Endothelial cell (in vitro differentiated cells): ENCODE results near the gene SPIB. TPM values are rescaled to one million over a fixed set of nuclear protein-coding genes. Genes with fewer than 3 reads are reported as not detected.

Experiments used
- DNase-seq: peaks from one replicate; pipeline ENCODE4 v3.0.0; 2021; ENCODE audit warnings: low spot score
- H3K27ac Mint-ChIP-seq: one replicate; pipeline ENCODE4 v1.8.0; 2021; ENCODE audit warnings: mixed read lengths, inconsistent platforms; ENCODE audit not compliant: unreplicated experiment
- H3K27me3 Mint-ChIP-seq: one replicate; pipeline ENCODE4 v1.8.0; 2021; ENCODE audit warnings: mild to moderate bottlenecking, moderate library complexity, mixed read lengths, inconsistent platforms; ENCODE audit not compliant: unreplicated experiment
- H3K36me3 Mint-ChIP-seq: one replicate; pipeline ENCODE4 v1.8.0; 2021; ENCODE audit warnings: mild to moderate bottlenecking, low read depth, mixed read lengths, inconsistent platforms; ENCODE audit not compliant: unreplicated experiment
- H3K4me1 Mint-ChIP-seq: one replicate; pipeline ENCODE4 v1.8.0; 2021; ENCODE audit warnings: mild to moderate bottlenecking, mixed read lengths, inconsistent platforms; ENCODE audit not compliant: unreplicated experiment
- H3K4me3 Mint-ChIP-seq: one replicate; pipeline ENCODE4 v1.8.0; 2021; ENCODE audit warnings: mild to moderate bottlenecking, mixed read lengths, inconsistent platforms; ENCODE audit not compliant: unreplicated experiment
- H3K9me3 Mint-ChIP-seq: one replicate; pipeline ENCODE4 v1.8.0; 2021; ENCODE audit warnings: mixed read lengths, inconsistent platforms; ENCODE audit not compliant: unreplicated experiment
- CTCF ChIP-seq: fragments of 200-600 bp; sonication (generic); IDR thresholded peaks from one replicate; pipeline ENCODE4 v1.5.0; 2021; ENCODE audit warnings: antibody characterized with exemption; ENCODE audit not compliant: unreplicated experiment
- total RNA-seq: library from RNA; stranded (reverse); fragmentation: NEBNext Ultra II Directional; extraction: Animal tissue kit (Norgen Biotek cat#: 25700); gene quantifications from one replicate; pipeline ENCODE4 v1.2.1, GENCODE V29; 2021; ENCODE audit not compliant: unreplicated experiment

SPIB gene
- total RNA-seq, 1 donor from 2014 or later = not detected

GRCh38 chr19:50431343-50432220, 12.8 kb downstream of the SPIB start:
- peak overlapping the region; percentile 89 for H3K4me3 Mint-ChIP-seq
- peaks cover 4% of the 10 kb centered on the region for H3K4me1 Mint-ChIP-seq
- DNase-seq = peak; percentile 94
- peaks cover 12% of the 10 kb centered on the region for H3K27me3 Mint-ChIP-seq
- H3K36me3 Mint-ChIP-seq = no peaks in the 10 kb centered on the region
- H3K9me3 Mint-ChIP-seq = peaks cover 4% of the 10 kb centered on the region
- peak overlapping the region; percentile 86 for H3K27ac Mint-ChIP-seq
- no peak for TF ChIP-seq CTCF

DNA sequence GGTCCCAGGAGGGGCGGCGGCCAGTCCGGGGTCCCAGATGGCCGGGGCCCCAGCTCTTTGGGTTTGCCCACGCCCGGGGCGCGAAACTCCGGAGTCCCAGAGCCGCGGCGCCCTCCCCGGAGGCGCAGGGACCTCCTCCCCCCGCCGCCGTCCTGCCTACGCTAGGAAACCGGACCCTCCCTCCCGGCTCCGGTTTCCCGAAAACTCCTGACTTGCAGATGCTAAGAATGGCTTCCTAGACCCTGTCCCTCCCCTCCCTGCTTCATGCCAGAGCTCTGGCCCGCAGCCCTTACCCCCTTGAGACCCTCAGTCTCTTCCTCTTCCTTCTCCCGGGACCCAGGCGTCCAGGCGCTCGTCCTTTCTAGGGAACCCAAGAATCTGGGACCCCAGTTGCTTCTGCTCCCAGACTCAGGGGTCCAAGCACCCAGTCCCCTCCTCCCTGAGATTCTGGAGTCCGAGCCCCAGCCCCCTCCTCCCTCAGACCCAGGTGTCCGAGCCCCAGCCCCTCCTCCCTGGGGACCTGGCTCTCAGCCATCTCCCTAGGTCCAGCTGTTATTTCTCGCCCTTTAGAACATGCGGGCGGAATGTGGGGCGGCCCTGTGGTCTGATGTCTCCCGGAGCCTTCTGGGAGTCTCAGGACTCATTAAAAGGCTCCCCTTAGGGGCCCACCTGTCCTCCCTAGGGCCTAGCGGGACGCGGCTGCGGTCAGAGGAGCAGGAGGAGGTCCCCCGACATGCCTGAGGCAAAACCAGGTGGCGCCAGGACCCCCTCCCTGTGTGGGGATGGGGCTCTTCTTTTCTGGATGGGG, 13.7 kb downstream of the SPIB start, which contains the start of gene MYBPC2:
Gene MYBPC2, plus strand, starts transcription at position 672 of the 808 bp plus-strand sequence. Its CDS starts 62 bp downstream, at position 734.
- TF ChIP-seq CTCF = no peak
- peak; percentile 38 for DNase-seq
- no peaks in the 10 kb centered on the region for H3K36me3 Mint-ChIP-seq
- peak within 1 kb of the TSS; percentile 86 for H3K27ac Mint-ChIP-seq
- peak within 1 kb of the TSS; percentile 89 for H3K4me3 Mint-ChIP-seq
- peaks cover 14% of the 10 kb centered on the region for H3K27me3 Mint-ChIP-seq
- peaks cover 4% of the 10 kb centered on the region for H3K9me3 Mint-ChIP-seq
- peaks cover 4% of the 10 kb centered on the region for H3K4me1 Mint-ChIP-seq

DNA sequence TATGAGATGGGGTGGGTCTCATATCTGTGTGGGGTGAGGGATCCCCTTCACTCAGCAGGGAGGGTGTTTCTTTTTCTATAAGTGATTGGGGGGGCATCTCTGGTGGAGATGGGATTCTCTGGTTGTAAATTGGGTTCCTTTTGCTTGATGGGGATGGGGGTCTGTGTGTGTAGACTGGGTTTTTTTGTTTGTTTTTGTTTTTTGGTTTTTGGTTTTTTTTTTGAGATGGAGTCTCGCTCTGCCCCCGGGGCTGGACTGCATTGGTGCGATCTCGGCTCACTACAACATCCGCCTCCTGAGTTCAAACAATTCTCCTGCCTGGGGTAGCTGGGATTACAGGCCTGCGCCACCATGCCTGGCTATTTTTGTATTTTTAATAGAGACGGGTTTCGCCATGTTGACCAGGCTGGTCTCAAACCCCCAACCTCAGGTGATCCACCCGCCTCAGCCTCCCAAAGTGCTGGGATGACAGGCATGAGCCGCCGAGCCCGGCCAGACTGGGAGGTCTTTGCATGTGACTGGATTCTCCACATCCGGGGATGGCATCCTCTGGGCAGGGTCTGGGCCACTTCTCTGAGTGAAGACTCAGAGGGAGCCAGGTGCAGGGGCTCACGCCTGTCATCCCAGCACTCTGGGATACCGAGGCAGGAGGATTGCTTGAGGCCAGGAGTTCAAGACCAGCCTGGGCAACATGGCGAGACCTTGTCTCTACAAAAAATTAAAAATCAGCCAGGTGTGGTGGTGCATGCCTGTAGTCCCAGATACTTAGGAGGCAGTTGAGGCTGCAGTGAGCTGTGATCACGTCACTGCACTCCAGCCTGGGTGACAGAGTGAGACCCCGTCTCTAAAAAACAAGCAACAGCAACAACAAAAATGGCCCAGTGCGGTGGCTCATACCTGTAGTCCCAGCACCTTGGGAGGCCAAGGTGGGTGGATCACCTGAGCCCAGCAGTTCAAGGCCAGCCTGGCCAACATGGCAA, 14.8 kb downstream of the SPIB start:
- peaks cover 7% of the 10 kb centered on the region for H3K9me3 Mint-ChIP-seq
- no peak for DNase-seq
- H3K27ac Mint-ChIP-seq = no peak overlapping the region
- TF ChIP-seq CTCF = no peak
- no peaks in the 10 kb centered on the region for H3K36me3 Mint-ChIP-seq
- peaks cover 14% of the 10 kb centered on the region for H3K27me3 Mint-ChIP-seq
- peaks cover 4% of the 10 kb centered on the region for H3K4me1 Mint-ChIP-seq
- H3K4me3 Mint-ChIP-seq = peak overlapping the region; percentile 83

- no peak overlapping the region for H3K27ac Mint-ChIP-seq
- peaks cover 13% of the 10 kb centered on the region for H3K9me3 Mint-ChIP-seq
- TF ChIP-seq CTCF = no peak
- H3K4me1 Mint-ChIP-seq = peaks cover 4% of the 10 kb centered on the region
- DNase-seq = no peak
- H3K27me3 Mint-ChIP-seq = peaks cover 16% of the 10 kb centered on the region
- H3K36me3 Mint-ChIP-seq = no peaks in the 10 kb centered on the region
- H3K4me3 Mint-ChIP-seq = no peak overlapping the region
These were observed 15.8 kb downstream of the SPIB start for GRCh38 chr19:50434525-50434924.
